Epithelial cell of esophagus (primary cell): ENCODE measurements around the gene OR1F1.

Experiments used
- DNase-seq: peaks from one replicate; pipeline ENCODE4 v3.0.0; 2010; ENCODE audit warnings: low read depth
- H3K4me3 ChIP-seq: 2 replicates; pipeline ENCODE4 v1.5.1; 2011; ENCODE audit warnings: mild to moderate bottlenecking, low read length, control low read depth
- CTCF ChIP-seq: IDR thresholded peaks from 2 replicates; pipeline ENCODE4 v1.5.1; 2011; ENCODE audit warnings: low read depth, mild to moderate bottlenecking, low read length, control low read depth, inconsistent platforms; ENCODE audit not compliant: insufficient read depth; ENCODE audit errors: missing control alignments

The OR1F1 gene

GRCh38 chr16:3152027-3152276 is 36.1 kb upstream of the OR1F1 start:
- TF ChIP-seq CTCF, result no peak
- H3K4me3 ChIP-seq, result peak overlapping the region; percentile 56
- no peak for DNase-seq

- peak; percentile 41 for TF ChIP-seq CTCF
- peak; percentile 90 for DNase-seq
- H3K4me3 ChIP-seq, result peak overlapping the region; percentile 56
These were observed 35.6 kb upstream of the OR1F1 start for GRCh38 chr16:3152277-3152990.

- no peak overlapping the region for H3K4me3 ChIP-seq
- no peak for DNase-seq
- no peak for TF ChIP-seq CTCF
These were observed 35.0 kb upstream of the OR1F1 start for GRCh38 chr16:3152991-3153368.

- TF ChIP-seq CTCF, result no peak
- H3K4me3 ChIP-seq, result no peak overlapping the region
- no peak for DNase-seq
These were observed 32.8 kb upstream of the OR1F1 start for GRCh38 chr16:3155181-3155580.

GRCh38 chr16:3155972-3156371 is 32.0 kb upstream of the OR1F1 start:
- DNase-seq, result no peak
- no peak for TF ChIP-seq CTCF
- H3K4me3 ChIP-seq, result no peak overlapping the region

- TF ChIP-seq CTCF, result no peak
- H3K4me3 ChIP-seq, result peak overlapping the region; percentile 67
- peak; percentile 92 for DNase-seq
These were observed 30.6 kb upstream of the OR1F1 start for GRCh38 chr16:3157229-3158025.

GRCh38 chr16:3158026-3158509 is 29.9 kb upstream of the OR1F1 start:
- H3K4me3 ChIP-seq, result peak overlapping the region; percentile 67
- DNase-seq, result no peak
- TF ChIP-seq CTCF, result no peak
